ENCODE measurements around the gene TSC22D3.

GRCh38 chrX:107710617-107711391 lies 64.8 kb downstream of the TSC22D3 start:
- no peak for TF ChIP-seq CTCF (IDR thresholded peaks at IDR 0.05)
- no peak for TF ChIP-seq EZH2 (IDR thresholded peaks at IDR 0.05; ENCODE audit: borderline replicate concordance, insufficient read depth, low read depth, low read length, poor library complexity, severe bottlenecking)
